NCI-H146 treated with DMSO at 0.1 percent for 48 hours (cell line): ENCODE results near the gene FAM219A.

Experiments
- DNase-seq: peaks from one replicate; lab custom pipeline; 2025; ENCODE audit not compliant: unreplicated experiment; lab: John Stamatoyannopoulos, UW

FAM219A gene

GRCh38 chr9:34403554-34404380 is 54.6 kb downstream of the FAM219A start:
- DNase-seq, result peak; percentile 64

- DNase-seq, result no peak
Measured at GRCh38 chr9:34400686-34401602, 57.4 kb downstream of the FAM219A start.

- DNase-seq, result no peak
Measured at GRCh38 chr9:34400275-34400674, 58.1 kb downstream of the FAM219A start.

- DNase-seq, result no peak
Measured at GRCh38 chr9:34399729-34400128, 58.6 kb downstream of the FAM219A start.

GRCh38 chr9:34398875-34399274 is 59.5 kb downstream of the FAM219A start:
- no peak for DNase-seq

GRCh38 chr9:34396276-34397214 is 61.8 kb downstream of the FAM219A start:
- no peak for DNase-seq

- DNase-seq, result no peak
Measured at GRCh38 chr9:34392511-34392910, 65.9 kb downstream of the FAM219A start.

GRCh38 chr9:34387239-34387638 is 71.1 kb downstream of the FAM219A start:
- no peak for DNase-seq

GRCh38 chr9:34386656-34387055 is 71.7 kb downstream of the FAM219A start:
- no peak for DNase-seq

- DNase-seq, result no peak
Measured at GRCh38 chr9:34385561-34386230, 72.7 kb downstream of the FAM219A start.

- no peak for DNase-seq
Measured at GRCh38 chr9:34384368-34385165, 73.8 kb downstream of the FAM219A start.

- DNase-seq, result no peak
Measured at GRCh38 chr9:34383904-34384303, 74.5 kb downstream of the FAM219A start.

GRCh38 chr9:34382879-34383278 is 75.5 kb downstream of the FAM219A start:
- no peak for DNase-seq

GRCh38 chr9:34382054-34382453 is 76.3 kb downstream of the FAM219A start:
- no peak for DNase-seq

- DNase-seq, result peak; percentile 36
Measured at GRCh38 chr9:34381323-34381722, 77.0 kb downstream of the FAM219A start.

- peak; percentile 81 for DNase-seq
Measured at GRCh38 chr9:34380511-34381315, 77.7 kb downstream of the FAM219A start.

GRCh38 chr9:34380034-34380510 is 78.3 kb downstream of the FAM219A start:
- DNase-seq, result no peak

- DNase-seq, result peak; percentile 84
Measured at GRCh38 chr9:34379334-34380033, 78.9 kb downstream of the FAM219A start.
